Ovary (tissue), 3 donors: ENCODE results near the gene KREMEN1.

Experiments
- CTCF ChIP-seq, 3 donors: fragments of 450-650 bp in 2 of 3; fragments of 200-600 bp in 1 of 3; IDR thresholded peaks; one replicate each; pipeline versions ENCODE4 v1.5.1 to v1.8.0; 2016 to 2022; ENCODE audit warnings: antibody characterized with exemption in 3 of 3, mild to moderate bottlenecking in 1 of 3
- POLR2A ChIP-seq: fragments of 450-650 bp; IDR thresholded peaks from one replicate; pipeline ENCODE4 v1.6.1; 2017; ENCODE audit warnings: antibody characterized with exemption, mild to moderate bottlenecking, moderate library complexity
- donor health status: DM: no; HTN: no; CAD: no.

- TF ChIP-seq CTCF (IDR thresholded peaks at IDR 0.05) (no peak), POLR2A (no peak)
Measured at GRCh38 chr22:29203488-29204454, 130.9 kb downstream of the KREMEN1 start.
